GM21737 (cell line): ENCODE data around the gene ASB6.

Source experiments
- ATAC-seq: cut with Tn5 transposase; IDR thresholded peaks from one replicate; pipeline ENCODE4 v1.9.1; 2021; ENCODE audit warnings: mild to moderate bottlenecking, moderate library complexity; ENCODE audit not compliant: unreplicated experiment

The ASB6 gene

GRCh38 chr9:129628709-129629108 lies 13.2 kb downstream of the ASB6 start:
- ATAC-seq: no peak

GRCh38 chr9:129627556-129628440 lies 14.2 kb downstream of the ASB6 start:
- ATAC-seq: no peak

GRCh38 chr9:129626625-129627284 lies 15.2 kb downstream of the ASB6 start:
- peak; percentile 23 for ATAC-seq

GRCh38 chr9:129626079-129626624 lies 15.8 kb downstream of the ASB6 start, which contains the start of gene NTMT1:
TSS of gene NTMT1 (plus strand) at chr9:129626163. CDS start at chr9:129632704, 6,541 bp downstream.
- ATAC-seq: peak; percentile 64

- no peak for ATAC-seq
Observed at GRCh38 chr9:129624947-129625346, 17.0 kb downstream of the ASB6 start.

GRCh38 chr9:129624168-129624759 lies 17.7 kb downstream of the ASB6 start:
- ATAC-seq: no peak

- no peak for ATAC-seq
Observed at GRCh38 chr9:129623331-129623730, 18.6 kb downstream of the ASB6 start.

- ATAC-seq: no peak
Observed at GRCh38 chr9:129620669-129621295, 21.2 kb downstream of the ASB6 start, which contains the start of gene C9orf50. TSS of gene C9orf50 (minus strand) at chr9:129621101. CDS start at chr9:129620574, 527 bp downstream.

GRCh38 chr9:129619787-129620668 lies 21.9 kb downstream of the ASB6 start:
- no peak for ATAC-seq

GRCh38 chr9:129617167-129617566 lies 24.8 kb downstream of the ASB6 start:
- ATAC-seq: no peak

GRCh38 chr9:129615407-129616285 lies 26.3 kb downstream of the ASB6 start:
- no peak for ATAC-seq

- ATAC-seq: no peak
Observed at GRCh38 chr9:129614932-129615331, 27.0 kb downstream of the ASB6 start.

GRCh38 chr9:129613520-129614175 lies 28.3 kb downstream of the ASB6 start:
- ATAC-seq: no peak

- ATAC-seq: no peak
Observed at GRCh38 chr9:129612815-129613519, 29.0 kb downstream of the ASB6 start.

- ATAC-seq: no peak
Observed at GRCh38 chr9:129612123-129612522, 29.8 kb downstream of the ASB6 start.

GRCh38 chr9:129611307-129611800 lies 30.6 kb downstream of the ASB6 start:
- no peak for ATAC-seq

GRCh38 chr9:129610473-129611306 lies 31.3 kb downstream of the ASB6 start:
- no peak for ATAC-seq
